Upper lobe of left lung (tissue), 6 donors: ENCODE data around the gene TMEM178A. TPM values are rescaled to one million over a fixed set of nuclear protein-coding genes. Genes with fewer than 3 reads are reported as not detected.
"Not testable (repeated sequence)": the region's sequence is repeated elsewhere in the genome, so short reads cannot be mapped to it uniquely, and the experiment has no call there.

Experiments used
- ATAC-seq, 2 donors: fragments of 200-7000 bp; cut with Tn5 transposase; one replicate each; pipeline ENCODE4 v1.9.1; 2022; ENCODE audit warnings: mild to moderate bottlenecking in 2 of 2, moderate library complexity in 2 of 2; ENCODE audit not compliant: low FRiP score in 2 of 2
- DNase-seq, 2 donors: peaks; one replicate each; pipeline ENCODE4 v3.0.0-alpha.2; 2019 to 2020
- H3K27ac ChIP-seq, 4 donors: fragments of 200-600 bp; sonication (generic); one replicate each; pipeline ENCODE4 v1.5.1; 2016 to 2019
- H3K27me3 ChIP-seq, 4 donors: fragments of 200-600 bp; sonication (generic); one replicate each; pipeline ENCODE4 v1.5.1; 2017 to 2019
- H3K36me3 ChIP-seq, 4 donors: fragments of 200-600 bp; sonication (generic); one replicate each; pipeline ENCODE4 v1.5.1; 2016 to 2019
- H3K4me1 ChIP-seq, 4 donors: fragments of 200-600 bp; sonication (generic); one replicate each; pipeline ENCODE4 v1.5.1; 2018 to 2019
- H3K4me3 ChIP-seq, 4 donors: fragments of 200-600 bp; sonication (generic); one replicate each; pipeline ENCODE4 v1.5.1; 2017 to 2019; ENCODE audit warnings: mild to moderate bottlenecking in 2 of 4, moderate library complexity in 1 of 4
- H3K9me3 ChIP-seq, 4 donors: fragments of 200-600 bp; sonication (generic); one replicate each; pipeline ENCODE4 v1.5.1; 2018 to 2019
- EP300 ChIP-seq, 4 donors: sonication (generic); formaldehyde crosslinking; IDR thresholded peaks; one replicate each; pipeline ENCODE4 v1.5.1; 2017; ENCODE audit warnings: antibody characterized with exemption in 4 of 4, control low read depth in 2 of 4
- POLR2A ChIP-seq, 4 donors: fragments of 450-650 bp; IDR thresholded peaks; one replicate each; pipeline ENCODE4 v1.5.1; 2016 to 2017; ENCODE audit warnings: antibody characterized with exemption in 4 of 4, mild to moderate bottlenecking in 2 of 4
- POLR2AphosphoS5 ChIP-seq, 2 donors: sonication (generic); formaldehyde crosslinking; IDR thresholded peaks; one replicate each; pipeline ENCODE4 v1.5.1; 2017; ENCODE audit warnings: antibody characterized with exemption in 2 of 2
- WGBS, 2 donors: methylation state at CpG; one replicate each; pipeline ENCODE4 v1.1.5; 2017 to 2018; 5-methylcytosine and 5-hydroxymethylcytosine counted together
- total RNA-seq, 6 donors: library from RNA; depleted of rRNA in 4 of 6; stranded (reverse); fragments of >200 nt in 4 of 6; gene quantifications; one replicate each; pipeline versions ENCODE4 v1.1.0 to v1.2.1, GENCODE V29; 2016 to 2021
- TF ChIP-seq, protein P1 (sequence below), 6 experiments: fragments of 450-650 bp in 4 of 6; fragments of 200-600 bp in 2 of 6; sonication (generic) in 2 of 6; IDR thresholded peaks; one replicate each; pipeline ENCODE4 v1.5.1; 2016 to 2019; ENCODE audit warnings: antibody characterized with exemption in 6 of 6
- donor health status: DM: no; HTN: no; CAD: no; lungs with moderate emphysema.
- donor health status: DM: no; HTN: yes; CAD: no; lungs with severe emphysema.

Gene TMEM178A
- total RNA-seq, 6 donors from 2014 or later, result 1.7 to 10.5 (median 4.7) TPM

- no peaks in the 10 kb centered on the region for H3K9me3 ChIP-seq
- H3K27me3 ChIP-seq, result no peaks in the 10 kb centered on the region
- H3K4me3 ChIP-seq, result no peak overlapping the region
- no peaks in the 10 kb centered on the region for H3K36me3 ChIP-seq
- no peak overlapping the region for H3K27ac ChIP-seq
- 58 to 71% methylated on average over 2 of the region's 2 CpGs for WGBS, 2 donors
- DNase-seq (no peak), ATAC-seq (no peak)
- TF ChIP-seq EP300 (IDR thresholded peaks at IDR 0.05) (no peak), POLR2AphosphoS5 (IDR thresholded peaks at IDR 0.05) (no peak), POLR2A (IDR thresholded peaks at IDR 0.05) (no peak)
- TF ChIP-seq, protein P1, sequence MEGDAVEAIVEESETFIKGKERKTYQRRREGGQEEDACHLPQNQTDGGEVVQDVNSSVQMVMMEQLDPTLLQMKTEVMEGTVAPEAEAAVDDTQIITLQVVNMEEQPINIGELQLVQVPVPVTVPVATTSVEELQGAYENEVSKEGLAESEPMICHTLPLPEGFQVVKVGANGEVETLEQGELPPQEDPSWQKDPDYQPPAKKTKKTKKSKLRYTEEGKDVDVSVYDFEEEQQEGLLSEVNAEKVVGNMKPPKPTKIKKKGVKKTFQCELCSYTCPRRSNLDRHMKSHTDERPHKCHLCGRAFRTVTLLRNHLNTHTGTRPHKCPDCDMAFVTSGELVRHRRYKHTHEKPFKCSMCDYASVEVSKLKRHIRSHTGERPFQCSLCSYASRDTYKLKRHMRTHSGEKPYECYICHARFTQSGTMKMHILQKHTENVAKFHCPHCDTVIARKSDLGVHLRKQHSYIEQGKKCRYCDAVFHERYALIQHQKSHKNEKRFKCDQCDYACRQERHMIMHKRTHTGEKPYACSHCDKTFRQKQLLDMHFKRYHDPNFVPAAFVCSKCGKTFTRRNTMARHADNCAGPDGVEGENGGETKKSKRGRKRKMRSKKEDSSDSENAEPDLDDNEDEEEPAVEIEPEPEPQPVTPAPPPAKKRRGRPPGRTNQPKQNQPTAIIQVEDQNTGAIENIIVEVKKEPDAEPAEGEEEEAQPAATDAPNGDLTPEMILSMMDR (IDR thresholded peaks at IDR 0.05), result no peak
- peaks cover 5 to 17% (median 10%) of the 10 kb centered on the region in 4 donors for H3K4me1 ChIP-seq
These were observed 42.9 kb upstream of the TMEM178A start for GRCh38 chr2:39622860-39623259.

- Histone ChIP-seq H3K4me1 (peaks cover 5 to 17% (median 10%) of the 10 kb centered on the region in 4 donors), H3K27ac (no peak overlapping the region), H3K36me3 (no peaks in the 10 kb centered on the region), H3K9me3 (no peaks in the 10 kb centered on the region), H3K4me3 (no peak overlapping the region), H3K27me3 (no peaks in the 10 kb centered on the region)
- ATAC-seq (no peak), DNase-seq (no peak)
- WGBS, 2 donors, result 69 to 70% methylated on average over 5 of the region's 5 CpGs
- TF ChIP-seq, protein P1 (IDR thresholded peaks at IDR 0.05), result no peak
- no peak for TF ChIP-seq POLR2A (IDR thresholded peaks at IDR 0.05)
- TF ChIP-seq POLR2AphosphoS5 (IDR thresholded peaks at IDR 0.05), result no peak
- no peak for TF ChIP-seq EP300 (IDR thresholded peaks at IDR 0.05)
These were observed 41.8 kb upstream of the TMEM178A start for GRCh38 chr2:39623917-39624316.

- H3K4me3 ChIP-seq, result no peak overlapping the region
- ATAC-seq (peak in 1 of 2 donors; percentile 68), DNase-seq (peak in 1 of 2 donors; percentile 32)
- H3K36me3 ChIP-seq, result no peaks in the 10 kb centered on the region
- H3K9me3 ChIP-seq, result no peaks in the 10 kb centered on the region
- peaks cover 3 to 5% (median 4%) of the 10 kb centered on the region in 4 donors for H3K4me1 ChIP-seq
- 62 to 66% methylated on average over 9 of the region's 9 CpGs for WGBS, 2 donors
- H3K27ac ChIP-seq, result no peak overlapping the region
- TF ChIP-seq, protein P1 (IDR thresholded peaks at IDR 0.05), result no peak
- no peak for TF ChIP-seq POLR2AphosphoS5 (IDR thresholded peaks at IDR 0.05)
- TF ChIP-seq POLR2A (IDR thresholded peaks at IDR 0.05), result no peak
- TF ChIP-seq EP300 (IDR thresholded peaks at IDR 0.05), result no peak
- H3K27me3 ChIP-seq, result no peaks in the 10 kb centered on the region
These were observed 40.4 kb upstream of the TMEM178A start for GRCh38 chr2:39625193-39625926.

GRCh38 chr2:39625927-39626270 lies 39.8 kb upstream of the TMEM178A start:
- 62 to 73% methylated on average over 5 of the region's 5 CpGs for WGBS, 2 donors
- no peak for ATAC-seq
- DNase-seq, result no peak
- Histone ChIP-seq H3K4me1 (peaks cover 0 to 3% (median under 1%) of the 10 kb centered on the region in 4 donors), H3K36me3 (no peaks in the 10 kb centered on the region), H3K27ac (no peak overlapping the region), H3K27me3 (no peaks in the 10 kb centered on the region), H3K4me3 (no peak overlapping the region), H3K9me3 (no peaks in the 10 kb centered on the region)
- no peak for TF ChIP-seq POLR2A (IDR thresholded peaks at IDR 0.05)

GRCh38 chr2:39628346-39628745 lies 37.4 kb upstream of the TMEM178A start:
- ATAC-seq, H3K27ac ChIP-seq, H3K9me3 ChIP-seq, H3K4me3 ChIP-seq, H3K4me1 ChIP-seq, H3K27me3 ChIP-seq, H3K36me3 ChIP-seq: not testable (repeated sequence)
- 80 to 96% methylated on average over 1 to 21 of the region's 28 CpGs for WGBS, 2 donors
- DNase-seq, result peak in 1 of 2 donors; percentile 58

GRCh38 chr2:39629646-39630045 lies 36.1 kb upstream of the TMEM178A start:
- DNase-seq (no peak), ATAC-seq (no peak)
- Histone ChIP-seq H3K4me3 (no peak overlapping the region), H3K27me3 (no peaks in the 10 kb centered on the region), H3K27ac (no peak overlapping the region), H3K36me3 (no peaks in the 10 kb centered on the region), H3K9me3 (no peaks in the 10 kb centered on the region), H3K4me1 (peaks cover 0 to 3% (median 0%) of the 10 kb centered on the region in 4 donors)
- TF ChIP-seq, protein P1 (IDR thresholded peaks at IDR 0.05), result no peak
- TF ChIP-seq POLR2AphosphoS5 (IDR thresholded peaks at IDR 0.05) (no peak), POLR2A (IDR thresholded peaks at IDR 0.05) (no peak), EP300 (IDR thresholded peaks at IDR 0.05) (no peak)
- WGBS, 2 donors, result 91 to 93% methylated on average over 3 of the region's 3 CpGs
